PFSK-1 (cell line): Measurements from ENCODE around the gene TANGO2.

Experiments
- FOXP2 ChIP-seq: optimal IDR thresholded peaks from 2 replicates; pipeline ENCODE3; 2011; ENCODE audit warnings: borderline replicate concordance, control low read depth, inconsistent platforms; ENCODE audit not compliant: insufficient read depth; ENCODE audit errors: extremely low read length, extremely low read depth
- POLR2AphosphoS5 ChIP-seq: IDR thresholded peaks from 2 replicates; pipeline ENCODE4 v1.6.1; 2012; ENCODE audit warnings: low read depth, mild to moderate bottlenecking, control low read depth, low read length, moderate library complexity
- TAF1 ChIP-seq: IDR thresholded peaks from 2 replicates; pipeline ENCODE4 v1.6.1; 2012; ENCODE audit warnings: low read length, control low read depth, borderline replicate concordance; ENCODE audit not compliant: insufficient read depth

DNA sequence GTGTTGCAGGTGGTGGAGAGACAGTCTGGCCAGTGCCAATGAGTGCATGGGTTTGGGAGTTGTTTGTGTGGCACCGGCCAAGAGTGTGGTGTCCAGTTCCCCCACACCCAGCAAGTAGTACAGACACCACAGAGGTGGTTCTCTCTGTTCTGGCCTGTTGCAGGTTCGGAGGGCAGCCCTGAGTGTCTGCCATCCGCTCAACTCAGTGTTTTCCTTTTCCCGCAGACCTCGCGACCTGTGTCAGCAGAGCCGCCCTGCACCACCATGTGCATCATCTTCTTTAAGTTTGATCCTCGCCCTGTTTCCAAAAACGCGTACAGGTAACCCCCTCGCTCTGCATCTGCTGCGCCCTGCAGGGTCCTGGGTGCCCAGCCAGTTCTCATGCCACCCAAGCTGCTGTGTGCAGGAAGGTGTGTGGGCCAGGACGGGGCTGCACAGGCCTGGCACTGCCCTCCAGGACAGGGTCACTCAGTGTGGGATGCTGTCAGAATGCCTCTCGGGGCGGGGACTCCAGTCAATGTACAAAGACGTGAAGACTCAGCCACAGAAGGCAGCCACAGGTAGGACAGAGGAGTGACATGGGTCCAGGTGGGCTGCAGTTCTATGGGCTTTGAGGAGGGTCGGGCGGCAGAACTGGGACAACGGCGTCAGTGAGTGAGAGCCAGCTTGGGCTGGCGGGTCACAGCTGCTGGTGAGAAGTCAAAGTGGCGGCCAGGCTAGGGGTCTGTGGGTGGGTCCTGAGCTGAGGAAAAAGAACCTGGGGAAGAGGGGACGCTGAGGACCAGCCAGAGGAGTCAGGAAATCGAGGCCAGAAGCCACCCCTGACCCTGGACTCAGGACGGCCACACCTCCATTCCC is 15.9 kb downstream of the TANGO2 start:
- TF ChIP-seq POLR2AphosphoS5, result no peak
- no peak for TF ChIP-seq TAF1
- no peak for TF ChIP-seq FOXP2
